NCI-H460 (cell line): ENCODE data around the gene CSF1. TPM values are rescaled to one million over a fixed set of nuclear protein-coding genes. Genes with fewer than 3 reads are reported as not detected.
"Not testable (repeated sequence)": the region's sequence is repeated elsewhere in the genome, so short reads cannot be mapped to it uniquely, and the experiment has no call there.

Source experiments
- DNase-seq: peaks from one replicate; pipeline ENCODE4 v3.0.0-alpha.2; 2016; ENCODE audit warnings: low read depth; ENCODE audit errors: extremely low read depth
- total RNA-seq: library from RNA; depleted of rRNA; stranded (reverse); fragments of >200 nt; shearing (Covaris generic); gene quantifications from 2 replicates; pipeline ENCODE4 v1.2.3, GENCODE V29; 2014

The CSF1 gene
- total RNA-seq, 1 experiment from 2014 or later: 7.7 TPM

DNA sequence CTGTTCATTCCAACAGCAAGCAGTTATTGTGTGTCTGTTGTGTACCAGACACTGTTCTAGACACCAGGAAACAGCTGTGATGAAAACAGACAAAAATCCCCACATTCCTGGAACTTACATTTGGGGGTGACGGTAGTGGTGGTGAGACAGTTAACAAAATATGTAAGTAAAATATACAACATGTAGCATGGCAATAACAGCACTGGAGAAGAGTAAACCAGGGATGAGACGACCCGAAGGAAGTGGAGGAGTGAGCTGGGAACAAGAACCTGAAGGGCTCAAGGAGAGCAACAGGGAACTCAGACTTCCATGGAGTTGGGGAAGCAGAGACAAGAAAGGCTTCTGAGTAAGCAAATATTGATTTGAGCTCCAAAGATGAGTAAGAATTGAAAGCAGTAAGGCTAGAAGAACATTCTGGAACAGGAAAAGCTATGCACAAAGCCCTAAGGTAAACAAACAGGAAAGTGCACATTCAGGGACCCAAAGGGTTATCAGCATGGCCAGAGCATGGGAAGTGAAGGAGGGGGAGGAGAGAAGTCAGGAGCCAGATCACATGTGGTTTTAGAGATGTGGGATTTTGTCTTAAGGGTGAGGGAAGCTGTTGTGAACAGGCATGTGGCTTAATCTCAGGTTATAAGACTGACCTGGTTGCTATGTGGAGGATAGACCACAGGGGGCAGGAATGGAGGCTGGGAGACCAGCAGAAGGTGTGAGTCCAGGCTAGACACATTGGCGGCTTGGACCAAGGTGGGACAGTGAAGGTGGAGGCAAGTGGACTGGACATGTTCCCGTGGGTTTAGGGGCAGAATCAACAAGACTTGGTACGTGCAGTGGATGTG is 7.3 kb downstream of the CSF1 start:
- no peak for DNase-seq

GRCh38 chr1:109918671-109919070 is 8.0 kb downstream of the CSF1 start:
- no peak for DNase-seq

DNA sequence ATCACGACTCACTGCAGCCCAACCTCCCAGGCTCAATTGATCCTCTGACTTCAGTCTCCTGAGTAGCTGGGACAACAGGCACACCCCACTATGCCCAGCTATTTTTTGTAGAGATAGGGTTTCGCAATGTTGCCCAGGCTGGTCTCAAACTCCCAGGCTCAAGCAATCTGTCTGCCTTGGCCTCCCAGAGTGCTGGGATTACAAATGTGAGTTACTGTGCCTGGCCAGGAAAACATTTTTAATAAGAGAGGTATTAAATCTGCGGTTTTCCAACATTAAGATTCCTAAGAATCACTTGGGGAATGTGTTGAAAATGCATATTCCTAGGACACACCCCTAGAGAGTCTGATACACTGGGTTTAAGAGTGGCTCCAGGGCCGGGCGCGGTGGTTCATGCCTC is 8.7 kb downstream of the CSF1 start:
- no peak for DNase-seq

DNA sequence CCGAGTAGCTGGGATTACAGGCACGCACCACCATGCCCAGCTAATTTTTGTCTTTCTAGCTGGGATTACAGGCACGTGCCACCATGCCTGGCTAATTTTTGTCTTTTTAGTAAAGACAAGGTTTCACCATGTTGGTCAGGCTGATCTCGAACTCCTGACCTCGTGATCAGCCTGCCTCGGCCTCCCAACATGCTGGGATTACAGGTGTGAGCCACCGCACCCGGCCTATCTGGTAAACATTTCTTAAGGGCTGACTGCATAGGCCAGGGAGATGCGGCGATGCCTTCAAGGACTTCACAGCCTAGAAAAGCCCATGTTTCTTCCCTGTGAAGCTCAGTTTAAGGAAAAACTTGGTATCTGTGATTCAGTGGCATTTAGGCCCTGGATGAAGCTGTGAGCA is 9.7 kb downstream of the CSF1 start:
- DNase-seq: not testable (repeated sequence)

DNA sequence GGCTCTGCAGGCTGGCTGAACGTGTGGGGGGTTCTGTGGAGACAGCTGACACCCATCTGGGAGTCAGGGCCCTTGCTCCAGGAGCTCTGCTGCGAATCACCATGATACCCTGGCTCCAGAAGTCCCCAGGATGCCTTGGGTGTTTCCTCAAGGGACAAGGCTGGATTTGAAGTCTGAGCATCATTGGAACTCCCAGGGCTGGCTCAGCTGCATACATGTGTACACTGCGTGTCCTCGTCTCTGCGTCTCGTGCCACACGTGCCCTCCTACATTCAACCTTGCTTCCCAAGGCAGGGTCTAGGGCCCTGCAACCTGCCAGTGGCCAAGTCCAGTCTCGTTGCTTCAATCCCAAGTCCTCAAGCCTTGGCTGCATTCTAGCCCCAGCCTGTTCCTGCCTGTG is 11.7 kb downstream of the CSF1 start:
- no peak for DNase-seq

GRCh38 chr1:109923131-109923945 is 12.7 kb downstream of the CSF1 start:
- DNase-seq: peak; percentile 26

GRCh38 chr1:109923946-109924275 is 13.3 kb downstream of the CSF1 start:
- DNase-seq: no peak

DNA sequence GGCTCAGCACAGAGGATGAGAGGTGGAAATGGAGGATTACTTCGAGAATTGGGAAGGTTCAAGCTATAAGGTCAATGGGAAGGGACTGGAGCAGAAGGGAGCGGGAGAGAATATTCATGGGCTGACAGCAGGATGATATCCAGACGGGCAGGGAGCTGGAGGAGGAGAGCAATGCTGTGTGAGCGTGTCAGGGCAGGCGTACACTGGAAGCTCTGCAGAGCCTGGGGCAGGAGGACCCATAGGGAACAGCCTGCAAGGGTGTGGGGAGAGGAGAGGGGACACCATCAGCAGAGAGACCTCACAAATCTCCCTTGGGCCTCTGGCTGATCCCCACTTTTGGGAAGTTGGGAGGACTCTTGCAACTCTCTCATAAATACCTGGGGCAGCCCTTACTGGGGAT is 13.7 kb downstream of the CSF1 start:
- no peak for DNase-seq

- DNase-seq: no peak
These were observed 14.7 kb downstream of the CSF1 start for GRCh38 chr1:109925159-109925990.

DNA sequence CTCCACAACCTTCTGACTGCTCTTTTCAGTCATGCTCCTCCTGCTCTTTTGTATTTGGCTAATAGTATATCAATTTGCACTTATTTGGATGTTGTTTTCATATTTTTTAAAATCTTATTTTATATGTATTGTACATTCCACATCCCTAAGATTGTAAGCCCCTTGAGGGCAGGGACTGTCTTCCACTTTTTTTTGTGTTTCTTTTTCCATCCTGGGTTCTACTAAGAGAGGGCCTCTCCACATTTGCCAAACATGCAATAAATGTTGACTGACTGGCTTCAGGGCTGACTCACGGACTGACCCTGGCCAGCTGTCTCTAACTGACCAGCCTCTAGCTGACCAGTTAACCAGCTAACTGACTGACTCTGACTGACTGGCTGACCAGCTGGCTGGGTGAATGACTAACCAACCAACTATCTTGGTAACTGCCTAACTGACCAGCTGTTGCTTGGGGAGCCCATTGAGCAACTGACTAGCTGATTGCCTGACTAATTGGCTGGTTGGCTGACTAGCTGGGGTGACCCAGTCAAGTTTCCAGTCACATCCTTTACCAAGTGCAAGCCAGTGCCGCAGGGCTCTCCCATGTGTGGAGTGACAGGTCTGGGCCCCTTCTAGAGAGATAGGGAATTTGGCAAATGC is 16.1 kb downstream of the CSF1 start:
- DNase-seq: no peak

GRCh38 chr1:109927356-109927755 is 16.7 kb downstream of the CSF1 start:
- no peak for DNase-seq

- DNase-seq: no peak
These were observed 17.3 kb downstream of the CSF1 start for GRCh38 chr1:109927911-109928321.

DNA sequence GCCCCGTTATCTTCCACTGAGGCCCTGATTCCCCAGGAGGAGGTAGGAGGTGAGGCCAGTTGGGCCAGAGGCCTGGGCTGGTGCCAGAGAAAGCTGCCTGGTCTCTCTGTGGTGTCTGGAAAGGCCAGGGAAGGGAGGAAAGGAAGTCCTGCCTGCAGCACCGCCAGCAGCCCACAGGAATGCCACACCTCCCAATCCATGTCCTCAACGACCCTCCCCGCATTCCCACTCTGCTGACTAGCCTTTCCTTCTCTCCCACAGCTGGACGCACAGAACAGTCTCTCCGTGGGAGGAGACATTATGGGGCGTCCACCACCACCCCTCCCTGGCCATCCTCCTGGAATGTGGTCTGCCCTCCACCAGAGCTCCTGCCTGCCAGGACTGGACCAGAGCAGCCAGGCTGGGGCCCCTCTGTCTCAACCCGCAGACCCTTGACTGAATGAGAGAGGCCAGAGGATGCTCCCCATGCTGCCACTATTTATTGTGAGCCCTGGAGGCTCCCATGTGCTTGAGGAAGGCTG is 18.0 kb downstream of the CSF1 start:
- no peak for DNase-seq

- no peak for DNase-seq
These were observed 18.5 kb downstream of the CSF1 start for GRCh38 chr1:109929170-109929569.

- no peak for DNase-seq
These were observed 19.1 kb downstream of the CSF1 start for GRCh38 chr1:109929588-109930251.

GRCh38 chr1:109930252-109930993 is 19.8 kb downstream of the CSF1 start:
- DNase-seq: no peak

GRCh38 chr1:109931189-109931731 is 20.6 kb downstream of the CSF1 start:
- peak; percentile 26 for DNase-seq

- no peak for DNase-seq
These were observed 21.4 kb downstream of the CSF1 start for GRCh38 chr1:109931911-109932636.
